Smooth muscle cell (in vitro differentiated cells): ENCODE measurements around the gene GCN1. TPM values are rescaled to one million over a fixed set of nuclear protein-coding genes. Genes with fewer than 3 reads are reported as not detected.

ENCODE experiments used
- DNase-seq: peaks from one replicate; lab custom pipeline; 2025; ENCODE audit not compliant: unreplicated experiment; lab: John Stamatoyannopoulos, UW
- H2AFZ ChIP-seq: fragments of 200-600 bp; sonication (generic); 2 replicates; pipeline ENCODE4 v1.6.0; 2016; ENCODE audit warnings: antibody characterized with exemption, low read depth, mild to moderate bottlenecking
- H3F3A ChIP-seq: fragments of 200-600 bp; sonication (generic); 2 replicates; pipeline ENCODE4 v1.6.0; 2017; ENCODE audit warnings: antibody characterized with exemption, low read depth
- H3K27ac ChIP-seq: fragments of 200-600 bp; sonication (generic); 2 replicates; pipeline ENCODE4 v1.5.1; 2016; ENCODE audit warnings: low read depth, mild to moderate bottlenecking
- H3K27me3 ChIP-seq: fragments of 200-600 bp; sonication (generic); 2 replicates; pipeline ENCODE4 v1.6.1; 2016; ENCODE audit warnings: low read depth, mild to moderate bottlenecking
- H3K36me3 ChIP-seq: fragments of 200-600 bp; sonication (generic); 2 replicates; pipeline ENCODE4 v1.5.1; 2016; ENCODE audit warnings: low read depth
- H3K4me1 ChIP-seq: fragments of 200-600 bp; sonication (generic); 2 replicates; pipeline ENCODE4 v1.5.1; 2016; ENCODE audit warnings: low read depth
- H3K4me2 ChIP-seq: fragments of 200-600 bp; sonication (generic); 2 replicates; pipeline ENCODE4 v1.6.0; 2016; ENCODE audit warnings: mild to moderate bottlenecking
- H3K4me3 ChIP-seq: fragments of 200-600 bp; sonication (generic); 2 replicates; pipeline ENCODE4 v1.5.1; 2016; ENCODE audit warnings: mild to moderate bottlenecking
- H3K79me2 ChIP-seq: fragments of 200-600 bp; sonication (generic); 2 replicates; pipeline ENCODE4 v1.6.0; 2016; ENCODE audit warnings: low read depth, mild to moderate bottlenecking
- H3K9ac ChIP-seq: fragments of 200-600 bp; sonication (generic); 2 replicates; pipeline ENCODE4 v1.6.0; 2016; ENCODE audit warnings: low read depth
- H3K9me3 ChIP-seq: fragments of 200-600 bp; sonication (generic); replicated peaks from 2 replicates; pipeline ENCODE4 v1.5.1; 2016; ENCODE audit warnings: low read depth
- H4K20me1 ChIP-seq: fragments of 200-600 bp; sonication (generic); 2 replicates; pipeline ENCODE4 v1.6.0; 2016; ENCODE audit warnings: low read depth
- WGBS: methylation state at CpG from one replicate; pipeline ENCODE4 v1.1.7; 2016; ENCODE audit warnings: low lambda C conversion rate; 5-methylcytosine and 5-hydroxymethylcytosine counted together
- polyA plus RNA-seq: library from polyadenylated mRNA; unstranded; fragments of >200 nt; fragmentation: Nextera tagmentation; extraction: Ambion mirVana; gene quantifications from 2 replicates; pipeline ENCODE4 v1.2.1, GENCODE V29; 2016
- total RNA-seq: library from RNA; depleted of rRNA; stranded (reverse); fragments of >200 nt; gene quantifications from 2 replicates; pipeline ENCODE4 v1.2.3, GENCODE V29; 2014
- TF ChIP-seq, protein P1 (sequence below): fragments of 200-600 bp; sonication (generic); IDR thresholded peaks from 2 replicates; pipeline ENCODE4 v1.5.1; 2017; ENCODE audit warnings: borderline replicate concordance, mild to moderate bottlenecking, antibody characterized with exemption; ENCODE audit not compliant: insufficient read depth, poor library complexity, severe bottlenecking

GCN1 gene
- total and polyA plus RNA-seq, 2 experiments from 2014 or later: 31.6 to 44.3 TPM

DNA sequence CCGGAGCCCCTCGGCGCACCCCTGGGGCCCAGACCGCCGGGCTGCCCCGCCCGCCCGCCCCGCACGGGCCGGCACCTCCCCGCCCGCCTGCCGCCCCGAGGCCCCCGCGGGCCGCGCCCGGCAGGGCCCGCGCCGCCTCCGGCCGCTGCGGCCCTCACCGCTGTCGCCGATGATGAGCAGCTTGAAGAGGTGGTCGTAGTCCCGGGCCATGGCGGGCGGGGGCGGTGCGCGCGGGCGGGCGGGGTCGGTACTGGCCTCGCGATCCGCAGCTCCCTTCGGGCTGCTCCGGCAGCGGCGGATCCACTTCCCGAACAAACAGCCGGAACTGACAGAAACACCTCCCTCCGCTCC, 78.1 kb downstream of the GCN1 start, which contains the start of gene RAB35:
TSS of gene RAB35 (minus strand) at position 313 of the 351 bp plus-strand sequence. CDS start at position 210, 103 bp downstream.
- H4K20me1 ChIP-seq: peaks cover 49% of the 10 kb centered on the region
- TF ChIP-seq, protein P1, sequence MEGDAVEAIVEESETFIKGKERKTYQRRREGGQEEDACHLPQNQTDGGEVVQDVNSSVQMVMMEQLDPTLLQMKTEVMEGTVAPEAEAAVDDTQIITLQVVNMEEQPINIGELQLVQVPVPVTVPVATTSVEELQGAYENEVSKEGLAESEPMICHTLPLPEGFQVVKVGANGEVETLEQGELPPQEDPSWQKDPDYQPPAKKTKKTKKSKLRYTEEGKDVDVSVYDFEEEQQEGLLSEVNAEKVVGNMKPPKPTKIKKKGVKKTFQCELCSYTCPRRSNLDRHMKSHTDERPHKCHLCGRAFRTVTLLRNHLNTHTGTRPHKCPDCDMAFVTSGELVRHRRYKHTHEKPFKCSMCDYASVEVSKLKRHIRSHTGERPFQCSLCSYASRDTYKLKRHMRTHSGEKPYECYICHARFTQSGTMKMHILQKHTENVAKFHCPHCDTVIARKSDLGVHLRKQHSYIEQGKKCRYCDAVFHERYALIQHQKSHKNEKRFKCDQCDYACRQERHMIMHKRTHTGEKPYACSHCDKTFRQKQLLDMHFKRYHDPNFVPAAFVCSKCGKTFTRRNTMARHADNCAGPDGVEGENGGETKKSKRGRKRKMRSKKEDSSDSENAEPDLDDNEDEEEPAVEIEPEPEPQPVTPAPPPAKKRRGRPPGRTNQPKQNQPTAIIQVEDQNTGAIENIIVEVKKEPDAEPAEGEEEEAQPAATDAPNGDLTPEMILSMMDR: no peak

DNA sequence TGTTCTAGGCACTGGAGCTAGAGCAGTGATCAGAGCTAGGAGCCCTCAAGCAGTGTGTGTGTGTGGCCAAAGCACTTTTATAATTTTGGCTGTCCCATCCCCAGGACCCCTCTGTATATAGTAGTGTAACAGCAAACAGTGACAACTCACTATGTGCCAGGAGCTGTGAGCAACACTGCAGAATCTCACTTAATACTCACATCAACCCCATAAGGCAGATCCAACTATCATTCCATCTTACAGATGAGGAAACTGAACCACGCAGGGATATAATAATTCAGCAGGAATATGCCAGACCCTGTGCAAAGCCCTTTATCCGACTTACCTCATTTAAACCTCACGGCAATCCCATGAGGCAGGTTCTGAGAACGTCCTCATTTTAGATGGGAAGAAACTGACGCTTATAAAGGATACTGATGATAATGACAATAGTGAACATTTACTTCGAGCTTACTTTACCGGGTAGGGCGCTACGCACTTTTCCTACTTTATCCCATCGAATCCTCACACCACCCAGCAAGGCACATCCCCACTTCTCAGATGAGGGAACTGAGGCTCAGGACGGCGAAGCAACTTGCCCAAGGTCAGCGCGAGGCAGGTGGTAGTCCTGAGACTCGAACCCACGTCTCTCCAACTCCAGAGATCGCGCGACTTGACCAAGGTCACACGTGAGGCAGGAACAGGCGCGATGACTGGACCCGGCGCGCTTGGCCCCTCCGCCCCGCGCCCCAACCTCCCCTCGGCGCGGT, 78.6 kb downstream of the GCN1 start:
- Histone ChIP-seq H2AFZ (no peak overlapping the region), H3K4me2 (peak overlapping the region; percentile 91), H4K20me1 (peaks cover 54% of the 10 kb centered on the region), H3K27me3 (no peaks in the 10 kb centered on the region), H3K27ac (peak overlapping the region; percentile 12), H3K4me3 (peak overlapping the region; percentile 72), H3F3A (peaks cover 16% of the 10 kb centered on the region), H3K9me3 (no peaks in the 10 kb centered on the region), H3K36me3 (no peaks in the 10 kb centered on the region), H3K4me1 (peaks cover 26% of the 10 kb centered on the region), H3K79me2 (peaks cover 51% of the 10 kb centered on the region), H3K9ac (peak overlapping the region; percentile 81)
- 18% methylated on average over 29 of the region's 31 CpGs for WGBS
- TF ChIP-seq, protein P1: no peak
- DNase-seq: no peak

More for the DNA sequence above, 78.1 kb downstream of the GCN1 start, which contains the start of gene RAB35:
- Histone ChIP-seq H2AFZ (peak within 1 kb of the TSS; percentile 69), H3K79me2 (peaks cover 46% of the 10 kb centered on the region), H3F3A (peaks cover 16% of the 10 kb centered on the region), H3K27ac (peak within 1 kb of the TSS; percentile 76), H3K9me3 (no peaks in the 10 kb centered on the region), H3K36me3 (no peaks in the 10 kb centered on the region), H3K27me3 (no peaks in the 10 kb centered on the region), H3K9ac (peak within 1 kb of the TSS; percentile 81), H3K4me2 (peak within 1 kb of the TSS; percentile 91), H3K4me1 (peaks cover 26% of the 10 kb centered on the region), H3K4me3 (peak within 1 kb of the TSS; percentile 72)
- no peak for DNase-seq
- no CpG with 5 or more reads among the region's 50 CpGs for WGBS

DNA sequence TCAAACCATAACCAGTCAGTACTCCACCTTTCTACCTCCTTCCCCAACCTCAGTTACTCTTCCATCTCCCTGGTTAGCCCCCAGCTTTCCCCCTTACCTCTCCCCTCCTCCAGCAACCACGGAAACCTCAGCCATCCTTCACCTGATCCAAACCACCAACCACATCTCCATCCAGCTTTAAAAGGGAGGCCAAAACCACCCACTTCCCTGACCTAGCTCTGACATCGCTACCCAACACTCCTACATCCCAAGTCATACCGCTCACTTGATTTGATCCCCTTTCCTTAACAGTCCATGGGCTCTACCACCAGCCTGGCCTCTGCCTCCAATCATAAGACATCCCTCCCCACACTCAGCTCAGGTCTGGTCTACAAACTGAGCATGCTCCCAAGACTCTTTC, 79.4 kb downstream of the GCN1 start:
- Histone ChIP-seq H2AFZ (no peak overlapping the region), H3K36me3 (no peaks in the 10 kb centered on the region), H3K27ac (peak overlapping the region; percentile 12), H3K4me1 (peaks cover 26% of the 10 kb centered on the region), H3K27me3 (no peaks in the 10 kb centered on the region), H3K4me3 (peak overlapping the region; percentile 72), H3K79me2 (peaks cover 58% of the 10 kb centered on the region), H3F3A (peaks cover 16% of the 10 kb centered on the region), H3K9ac (no peak overlapping the region), H3K9me3 (no peaks in the 10 kb centered on the region), H4K20me1 (peaks cover 62% of the 10 kb centered on the region), H3K4me2 (peak overlapping the region; percentile 91)
- TF ChIP-seq, protein P1: no peak
- 91% methylated on average over 3 of the region's 3 CpGs for WGBS
- DNase-seq: no peak
